HFFc6 (cell line): ENCODE results near the gene GLDC. TPM values are rescaled to one million over a fixed set of nuclear protein-coding genes. Genes with fewer than 3 reads are reported as not detected.

Experiments used
- DNase-seq: peaks from one replicate; pipeline ENCODE4 v3.0.0-alpha.2; 2018
- H3K27ac Mint-ChIP-seq: 2 replicates; pipeline ENCODE4 v1.8.0; 2020; ENCODE audit warnings: mild to moderate bottlenecking, mixed read lengths
- H3K27me3 Mint-ChIP-seq: 2 replicates; pipeline ENCODE4 v1.8.0; 2021; ENCODE audit warnings: mild to moderate bottlenecking, moderate library complexity, mixed read lengths; ENCODE audit not compliant: insufficient read depth
- H3K36me3 Mint-ChIP-seq: 2 replicates; pipeline ENCODE4 v1.8.0; 2021; ENCODE audit warnings: low read depth, mixed read lengths
- H3K4me1 Mint-ChIP-seq: 2 replicates; pipeline ENCODE4 v1.8.0; 2020; ENCODE audit warnings: low read depth, mixed read lengths
- H3K4me3 Mint-ChIP-seq: 2 replicates; pipeline ENCODE4 v1.8.0; 2020; ENCODE audit warnings: mild to moderate bottlenecking, moderate library complexity, mixed read lengths
- H3K9me3 Mint-ChIP-seq: 2 replicates; pipeline ENCODE4 v1.8.0; 2020; ENCODE audit warnings: mild to moderate bottlenecking, mixed read lengths
- total RNA-seq, 6 experiments: library from RNA; stranded (reverse); fragmentation: NEBNext Ultra II Directional; extraction: Animal tissue kit (Norgen Biotek cat#: 25700); gene quantifications; 2 replicates in 1 of 6; 3 replicates in 5 of 6; pipeline ENCODE4 v1.2.3, GENCODE V29; 2021
- TF ChIP-seq, protein P1 (sequence below): fragments of 200-600 bp; sonication (generic); IDR thresholded peaks from 2 replicates; pipeline ENCODE4 v1.5.0; 2021; ENCODE audit warnings: antibody characterized with exemption, mild to moderate bottlenecking

Gene GLDC
- total RNA-seq, 6 experiments from 2014 or later = 0.12 to 0.41 (median 0.23) TPM

DNA sequence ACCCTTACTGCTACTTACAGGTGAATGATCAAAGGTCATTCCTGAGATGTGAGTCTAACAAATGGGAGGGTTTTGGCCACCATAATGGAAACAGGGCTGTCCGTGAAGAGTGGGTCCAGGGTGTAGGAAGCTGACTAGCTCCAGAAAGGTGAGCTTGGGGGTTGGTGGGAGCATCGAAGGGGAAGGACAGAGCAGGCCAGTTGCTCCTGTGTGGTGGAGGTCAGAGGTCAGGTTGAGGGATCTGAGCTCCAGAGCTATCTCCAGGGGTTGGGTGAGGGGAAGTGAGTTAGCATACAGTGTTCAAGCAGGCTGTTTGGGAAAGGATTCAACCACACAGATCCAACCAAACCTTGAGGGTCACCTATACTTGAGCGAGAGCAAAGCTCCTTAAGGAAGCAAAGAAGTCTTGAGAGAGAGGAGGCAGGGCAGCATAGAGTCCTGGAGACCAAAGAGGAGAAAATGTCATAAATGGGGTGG, 18.7 kb upstream of the GLDC start:
- Mint-ChIP-seq H3K27me3 (peaks cover 2% of the 10 kb centered on the region; the same call in 1 of the 2 replicates), H3K4me3 (no peak overlapping the region), H3K36me3 (no peaks in the 10 kb centered on the region), H3K9me3 (no peaks in the 10 kb centered on the region), H3K27ac (no peak overlapping the region), H3K4me1 (peaks cover 8% of the 10 kb centered on the region)
- TF ChIP-seq, protein P1, sequence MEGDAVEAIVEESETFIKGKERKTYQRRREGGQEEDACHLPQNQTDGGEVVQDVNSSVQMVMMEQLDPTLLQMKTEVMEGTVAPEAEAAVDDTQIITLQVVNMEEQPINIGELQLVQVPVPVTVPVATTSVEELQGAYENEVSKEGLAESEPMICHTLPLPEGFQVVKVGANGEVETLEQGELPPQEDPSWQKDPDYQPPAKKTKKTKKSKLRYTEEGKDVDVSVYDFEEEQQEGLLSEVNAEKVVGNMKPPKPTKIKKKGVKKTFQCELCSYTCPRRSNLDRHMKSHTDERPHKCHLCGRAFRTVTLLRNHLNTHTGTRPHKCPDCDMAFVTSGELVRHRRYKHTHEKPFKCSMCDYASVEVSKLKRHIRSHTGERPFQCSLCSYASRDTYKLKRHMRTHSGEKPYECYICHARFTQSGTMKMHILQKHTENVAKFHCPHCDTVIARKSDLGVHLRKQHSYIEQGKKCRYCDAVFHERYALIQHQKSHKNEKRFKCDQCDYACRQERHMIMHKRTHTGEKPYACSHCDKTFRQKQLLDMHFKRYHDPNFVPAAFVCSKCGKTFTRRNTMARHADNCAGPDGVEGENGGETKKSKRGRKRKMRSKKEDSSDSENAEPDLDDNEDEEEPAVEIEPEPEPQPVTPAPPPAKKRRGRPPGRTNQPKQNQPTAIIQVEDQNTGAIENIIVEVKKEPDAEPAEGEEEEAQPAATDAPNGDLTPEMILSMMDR = no peak
- no peak for DNase-seq

DNA sequence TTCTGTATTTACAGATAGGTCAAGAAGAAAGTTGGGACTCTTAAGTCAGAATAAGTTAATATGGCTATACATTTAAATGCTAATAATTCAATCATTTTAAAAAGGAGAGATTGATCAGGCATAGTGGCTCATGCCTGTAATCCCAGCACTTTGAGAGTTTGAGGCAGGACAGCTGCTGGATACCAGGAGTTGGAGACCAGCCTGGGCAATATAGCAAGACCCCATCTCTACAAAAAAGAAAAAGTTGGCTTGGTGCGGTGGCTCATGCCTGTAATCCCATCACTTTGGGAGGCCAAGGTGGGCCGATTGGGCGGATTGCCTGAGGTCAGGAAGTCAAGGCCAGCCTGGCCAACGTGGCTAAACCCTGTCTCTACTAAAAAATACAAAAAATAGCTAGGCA, 15.0 kb upstream of the GLDC start:
- H3K27ac Mint-ChIP-seq = no peak overlapping the region
- no peaks in the 10 kb centered on the region for H3K36me3 Mint-ChIP-seq
- H3K4me1 Mint-ChIP-seq = peaks cover 8% of the 10 kb centered on the region
- TF ChIP-seq, protein P1 = no peak
- H3K27me3 Mint-ChIP-seq = peaks cover 10% of the 10 kb centered on the region; the same call in 1 of the 2 replicates
- no peaks in the 10 kb centered on the region for H3K9me3 Mint-ChIP-seq
- no peak overlapping the region for H3K4me3 Mint-ChIP-seq
- no peak for DNase-seq

- Mint-ChIP-seq H3K4me3 (no peak overlapping the region), H3K27me3 (peaks cover 13% of the 10 kb centered on the region), H3K9me3 (no peaks in the 10 kb centered on the region), H3K36me3 (no peaks in the 10 kb centered on the region), H3K27ac (no peak overlapping the region), H3K4me1 (no peaks in the 10 kb centered on the region)
- DNase-seq = no peak
- TF ChIP-seq, protein P1 = no peak
Measured at GRCh38 chr9:6658628-6659353, 13.3 kb upstream of the GLDC start.

DNA sequence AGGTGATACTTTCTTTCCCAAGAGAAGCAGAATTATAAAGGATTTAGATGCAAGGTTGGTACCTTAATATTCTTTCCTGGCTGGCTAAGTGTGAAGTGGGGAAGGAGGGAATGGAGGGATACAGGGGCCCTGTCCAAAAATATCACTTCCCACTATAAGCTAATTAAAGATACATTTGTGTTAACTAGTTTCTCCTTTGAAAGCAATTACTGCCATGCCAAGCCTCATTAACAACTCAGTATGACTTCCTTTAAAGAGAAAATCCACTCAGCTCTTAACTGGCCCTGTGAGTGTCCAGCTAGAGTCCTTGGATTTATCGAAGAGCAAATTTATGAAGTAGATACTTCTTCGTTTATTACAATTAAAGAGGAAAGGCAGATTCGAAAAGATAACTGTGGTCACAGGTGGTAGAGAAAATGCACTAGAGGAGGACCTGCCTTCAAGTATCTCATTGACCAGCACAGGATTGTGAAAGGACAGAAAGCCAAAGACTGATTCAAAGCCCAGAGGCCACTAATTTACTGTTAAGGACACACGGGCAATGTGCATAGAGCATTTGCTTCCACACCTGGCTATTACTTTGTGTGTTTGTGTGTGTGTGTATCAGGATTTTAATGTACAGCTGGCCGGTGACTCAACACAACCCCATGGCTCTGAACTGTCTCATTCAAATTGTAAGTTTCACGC, 11.2 kb upstream of the GLDC start:
- Mint-ChIP-seq H3K27me3 (peaks cover 22% of the 10 kb centered on the region), H3K4me3 (no peak overlapping the region), H3K27ac (no peak overlapping the region), H3K36me3 (no peaks in the 10 kb centered on the region), H3K9me3 (no peaks in the 10 kb centered on the region), H3K4me1 (no peaks in the 10 kb centered on the region)
- TF ChIP-seq, protein P1 = no peak
- no peak for DNase-seq

DNA sequence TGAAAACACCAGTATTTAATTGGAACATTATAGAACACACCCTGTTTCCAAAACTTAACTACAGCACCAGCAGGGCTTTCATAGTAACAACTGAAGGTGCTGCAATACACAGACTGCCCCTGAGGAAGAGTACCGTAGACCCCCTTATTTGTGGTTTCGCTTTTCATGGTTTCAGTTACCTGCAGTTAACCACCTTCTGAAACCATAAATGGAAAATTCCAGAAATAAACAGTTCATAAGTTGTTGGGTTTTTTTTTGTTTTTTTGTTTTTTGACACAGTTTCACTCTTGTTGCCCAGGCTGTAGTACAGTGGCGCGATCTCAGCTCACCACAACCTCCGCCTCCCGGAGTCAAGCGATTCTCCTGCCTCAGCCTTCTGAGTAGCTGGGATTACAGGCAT, 9.5 kb upstream of the GLDC start:
- Mint-ChIP-seq H3K27me3 (peaks cover 26% of the 10 kb centered on the region), H3K4me3 (no peak overlapping the region), H3K4me1 (no peaks in the 10 kb centered on the region), H3K27ac (no peak overlapping the region), H3K36me3 (no peaks in the 10 kb centered on the region), H3K9me3 (no peaks in the 10 kb centered on the region)
- DNase-seq = no peak
- TF ChIP-seq, protein P1 = no peak
